Spleen (tissue), 7 donors: ENCODE results near the gene ZNF711.

ENCODE experiments used
- CTCF ChIP-seq, 11 experiments: fragments of 200-600 bp in 7 of 11; fragments of 450-650 bp in 4 of 11; sonication (generic) in 4 of 11; IDR thresholded peaks in 8 of 11; conservative IDR thresholded peaks in 3 of 11; 1 replicate in 7 of 11; 2 replicates in 4 of 11; pipeline versions ENCODE4 v1.4.0 to v1.8.0; 2016 to 2021; ENCODE audit warnings: antibody characterized with exemption in 11 of 11, inconsistent platforms in 4 of 11, mild to moderate bottlenecking in 1 of 11
- POLR2A ChIP-seq, 3 donors: fragments of 450-650 bp; IDR thresholded peaks; one replicate each; pipeline ENCODE4 v1.5.1; 2017; ENCODE audit warnings: antibody characterized with exemption in 3 of 3, mild to moderate bottlenecking in 1 of 3
- donor health status: DM: no; HTN: no; CAD: no; lungs with moderate emphysema.
- donor health status: DM: no; HTN: no; CAD: no.
- donor health status: DM: no; HTN: no; CAD: no.

GRCh38 chrX:85213792-85214530 lies 29.8 kb upstream of the ZNF711 start:
- no peak for TF ChIP-seq POLR2A (IDR thresholded peaks at IDR 0.05)
- no peak for TF ChIP-seq CTCF (IDR thresholded peaks at IDR 0.05 in 8 of 11, conservative IDR thresholded peaks at IDR 0.05 in 3 of 11)
